ENCODE results near the gene BACH2.
A peak's percentile ranks its signal among the peaks of the same experiment; 100 is the strongest.
"Not testable (repeated sequence)": the region's sequence is repeated elsewhere in the genome, so short reads cannot be mapped to it uniquely, and the experiment has no call there.

The BACH2 gene

GRCh38 chr6:90179190-90180169, 117.2 kb downstream of the BACH2 start:
- DNase-seq: no peak

- DNase-seq: no peak
Observed at GRCh38 chr6:90178384-90178855, 118.2 kb downstream of the BACH2 start.

GRCh38 chr6:90177544-90178383, 118.9 kb downstream of the BACH2 start:
- no peak for DNase-seq

- peak; percentile 51 for DNase-seq
Observed at GRCh38 chr6:90175627-90176538, 120.8 kb downstream of the BACH2 start.

- DNase-seq: no peak
Observed at GRCh38 chr6:90173262-90173925, 123.2 kb downstream of the BACH2 start.

- no peak for DNase-seq
Observed at GRCh38 chr6:90170601-90171000, 126.0 kb downstream of the BACH2 start.

GRCh38 chr6:90169374-90169773, 127.3 kb downstream of the BACH2 start:
- no peak for DNase-seq

GRCh38 chr6:90168693-90169131, 127.9 kb downstream of the BACH2 start:
- no peak for DNase-seq

GRCh38 chr6:90167514-90168379, 128.9 kb downstream of the BACH2 start:
- DNase-seq: no peak

GRCh38 chr6:90166155-90166924, 130.3 kb downstream of the BACH2 start:
- DNase-seq: not testable (repeated sequence)

- DNase-seq: no peak
Observed at GRCh38 chr6:90162648-90163387, 133.8 kb downstream of the BACH2 start.

- DNase-seq: no peak
Observed at GRCh38 chr6:90160013-90160412, 136.6 kb downstream of the BACH2 start.

- no peak for DNase-seq
Observed at GRCh38 chr6:90159452-90159851, 137.2 kb downstream of the BACH2 start.

- no peak for DNase-seq
Observed at GRCh38 chr6:90158936-90159335, 137.7 kb downstream of the BACH2 start.

GRCh38 chr6:90157441-90157840, 139.2 kb downstream of the BACH2 start:
- DNase-seq: no peak

- no peak for DNase-seq
Observed at GRCh38 chr6:90156861-90157260, 139.8 kb downstream of the BACH2 start.

- no peak for DNase-seq
Observed at GRCh38 chr6:90154755-90155470, 141.7 kb downstream of the BACH2 start.
